Epidermal melanocyte (primary cell): ENCODE results near the gene TGM2.

Source experiments
- DNase-seq: peaks from one replicate; pipeline ENCODE4 v3.0.0; 2011; ENCODE audit warnings: low spot score; ENCODE audit not compliant: insufficient read length

The TGM2 gene

GRCh38 chr20:38199501-38200390 is 34.7 kb upstream of the TGM2 start:
- DNase-seq = no peak

GRCh38 chr20:38198238-38198861 is 33.3 kb upstream of the TGM2 start:
- DNase-seq = no peak

- no peak for DNase-seq
Observed at GRCh38 chr20:38197619-38198018, 32.5 kb upstream of the TGM2 start.

GRCh38 chr20:38197217-38197616 is 32.1 kb upstream of the TGM2 start:
- no peak for DNase-seq

GRCh38 chr20:38196592-38196991 is 31.5 kb upstream of the TGM2 start:
- DNase-seq = no peak

GRCh38 chr20:38196076-38196475 is 31.0 kb upstream of the TGM2 start:
- no peak for DNase-seq

GRCh38 chr20:38195521-38195920 is 30.5 kb upstream of the TGM2 start:
- DNase-seq = no peak

- no peak for DNase-seq
Observed at GRCh38 chr20:38194971-38195504, 30.0 kb upstream of the TGM2 start.

- DNase-seq = no peak
Observed at GRCh38 chr20:38193586-38194105, 28.6 kb upstream of the TGM2 start.

- no peak for DNase-seq
Observed at GRCh38 chr20:38192323-38192885, 27.3 kb upstream of the TGM2 start.

GRCh38 chr20:38191654-38192053 is 26.6 kb upstream of the TGM2 start:
- DNase-seq = no peak

GRCh38 chr20:38190936-38191371 is 25.9 kb upstream of the TGM2 start:
- no peak for DNase-seq

GRCh38 chr20:38190166-38190565 is 25.1 kb upstream of the TGM2 start:
- no peak for DNase-seq

- DNase-seq = no peak
Observed at GRCh38 chr20:38187517-38187916, 22.4 kb upstream of the TGM2 start.

GRCh38 chr20:38186788-38187221 is 21.7 kb upstream of the TGM2 start:
- no peak for DNase-seq

- no peak for DNase-seq
Observed at GRCh38 chr20:38184101-38184500, 19.0 kb upstream of the TGM2 start.

- no peak for DNase-seq
Observed at GRCh38 chr20:38181971-38182370, 16.9 kb upstream of the TGM2 start.

- DNase-seq = no peak
Observed at GRCh38 chr20:38181207-38181801, 16.2 kb upstream of the TGM2 start.

GRCh38 chr20:38180781-38181180 is 15.7 kb upstream of the TGM2 start:
- DNase-seq = no peak

- no peak for DNase-seq
Observed at GRCh38 chr20:38179846-38180245, 14.8 kb upstream of the TGM2 start.

GRCh38 chr20:38178581-38178980 is 13.5 kb upstream of the TGM2 start:
- DNase-seq = no peak
